ENCODE data around the gene HDLBP.

HDLBP gene

GRCh38 chr2:241252778-241253475 lies 62.5 kb downstream of the HDLBP start:
- H3K4me3 ChIP-seq (ENCODE audit: low read length): no peak overlapping the region
- H3K9me3 ChIP-seq (ENCODE audit: control insufficient read depth, insufficient read depth, low read length): no peaks in the 10 kb centered on the region
- H3K36me3 ChIP-seq (ENCODE audit: control insufficient read depth, insufficient read depth, low read length): peaks cover 58% of the 10 kb centered on the region
- no peak overlapping the region for H3K27ac ChIP-seq (ENCODE audit: low read length)
- H3K27me3 ChIP-seq (ENCODE audit: control insufficient read depth, insufficient read depth, low read length): no peaks in the 10 kb centered on the region
- no CpG with 5 or more reads among the region's 14 CpGs for WGBS (ENCODE audit: insufficient coverage, insufficient read length)
- H3K4me1 ChIP-seq (ENCODE audit: control insufficient read depth, insufficient read depth, low read length): no peaks in the 10 kb centered on the region
- no peak for DNase-seq (ENCODE audit: low read depth, low spot score)

- WGBS (ENCODE audit: insufficient coverage, insufficient read length): no CpG with 5 or more reads among the region's 14 CpGs
- peaks cover 50% of the 10 kb centered on the region; the same call in 1 of the 2 replicates for H3K36me3 ChIP-seq (ENCODE audit: control insufficient read depth, insufficient read depth, low read length)
Observed at GRCh38 chr2:241249654-241250053, 65.8 kb downstream of the HDLBP start.

GRCh38 chr2:241248897-241249296 lies 66.6 kb downstream of the HDLBP start:
- Histone ChIP-seq H3K4me3 (ENCODE audit: low read length) (no peak overlapping the region), H3K27ac (ENCODE audit: low read length) (no peak overlapping the region), H3K36me3 (ENCODE audit: control insufficient read depth, insufficient read depth, low read length) (peaks cover 48% of the 10 kb centered on the region; the same call in 1 of the 2 replicates), H3K4me1 (ENCODE audit: control insufficient read depth, insufficient read depth, low read length) (no peaks in the 10 kb centered on the region), H3K27me3 (ENCODE audit: control insufficient read depth, insufficient read depth, low read length) (no peaks in the 10 kb centered on the region), H3K9me3 (ENCODE audit: control insufficient read depth, insufficient read depth, low read length) (no peaks in the 10 kb centered on the region)
- WGBS (ENCODE audit: insufficient coverage, insufficient read length): no CpG with 5 or more reads among the region's 6 CpGs
- no peak for DNase-seq (ENCODE audit: low read depth, low spot score)

More at GRCh38 chr2:241249654-241250053, 65.8 kb downstream of the HDLBP start:
- no peak for DNase-seq (ENCODE audit: low read depth, low spot score)
- no peaks in the 10 kb centered on the region for H3K27me3 ChIP-seq (ENCODE audit: control insufficient read depth, insufficient read depth, low read length)
- H3K9me3 ChIP-seq (ENCODE audit: control insufficient read depth, insufficient read depth, low read length): no peaks in the 10 kb centered on the region
- no peaks in the 10 kb centered on the region for H3K4me1 ChIP-seq (ENCODE audit: control insufficient read depth, insufficient read depth, low read length)
- H3K4me3 ChIP-seq (ENCODE audit: low read length): no peak overlapping the region
- H3K27ac ChIP-seq (ENCODE audit: low read length): no peak overlapping the region

GRCh38 chr2:241248289-241248688 lies 67.2 kb downstream of the HDLBP start:
- no peak for DNase-seq (ENCODE audit: low read depth, low spot score)
- Histone ChIP-seq H3K27me3 (ENCODE audit: control insufficient read depth, insufficient read depth, low read length) (no peaks in the 10 kb centered on the region), H3K27ac (ENCODE audit: low read length) (no peak overlapping the region), H3K4me1 (ENCODE audit: control insufficient read depth, insufficient read depth, low read length) (no peaks in the 10 kb centered on the region), H3K4me3 (ENCODE audit: low read length) (no peak overlapping the region), H3K36me3 (ENCODE audit: control insufficient read depth, insufficient read depth, low read length) (peaks cover 49% of the 10 kb centered on the region; the same call in 1 of the 2 replicates), H3K9me3 (ENCODE audit: control insufficient read depth, insufficient read depth, low read length) (no peaks in the 10 kb centered on the region)
- WGBS (ENCODE audit: insufficient coverage, insufficient read length): no CpG with 5 or more reads among the region's 11 CpGs

GRCh38 chr2:241244368-241244767 lies 71.1 kb downstream of the HDLBP start:
- no peak for DNase-seq (ENCODE audit: low read depth, low spot score)
- Histone ChIP-seq H3K36me3 (ENCODE audit: control insufficient read depth, insufficient read depth, low read length) (peaks cover 52% of the 10 kb centered on the region), H3K27me3 (ENCODE audit: control insufficient read depth, insufficient read depth, low read length) (no peaks in the 10 kb centered on the region), H3K4me3 (ENCODE audit: low read length) (no peak overlapping the region), H3K4me1 (ENCODE audit: control insufficient read depth, insufficient read depth, low read length) (no peaks in the 10 kb centered on the region), H3K9me3 (ENCODE audit: control insufficient read depth, insufficient read depth, low read length) (no peaks in the 10 kb centered on the region), H3K27ac (ENCODE audit: low read length) (no peak overlapping the region)
- WGBS (ENCODE audit: insufficient coverage, insufficient read length): no CpG with 5 or more reads among the region's 6 CpGs

- no peak for DNase-seq (ENCODE audit: low read depth, low spot score)
- no peaks in the 10 kb centered on the region for H3K9me3 ChIP-seq (ENCODE audit: control insufficient read depth, insufficient read depth, low read length)
- H3K36me3 ChIP-seq (ENCODE audit: control insufficient read depth, insufficient read depth, low read length): peaks cover 46% of the 10 kb centered on the region
- no peaks in the 10 kb centered on the region for H3K27me3 ChIP-seq (ENCODE audit: control insufficient read depth, insufficient read depth, low read length)
- no peaks in the 10 kb centered on the region for H3K4me1 ChIP-seq (ENCODE audit: control insufficient read depth, insufficient read depth, low read length)
- WGBS (ENCODE audit: insufficient coverage, insufficient read length): no CpG with 5 or more reads among the region's 14 CpGs
- no peak overlapping the region for H3K27ac ChIP-seq (ENCODE audit: low read length)
- H3K4me3 ChIP-seq (ENCODE audit: low read length): no peak overlapping the region
Observed at GRCh38 chr2:241242306-241242705, 73.2 kb downstream of the HDLBP start.

GRCh38 chr2:241241669-241242068 lies 73.8 kb downstream of the HDLBP start:
- no peaks in the 10 kb centered on the region for H3K9me3 ChIP-seq (ENCODE audit: control insufficient read depth, insufficient read depth, low read length)
- DNase-seq (ENCODE audit: low read depth, low spot score): no peak

GRCh38 chr2:241240320-241241004 lies 75.0 kb downstream of the HDLBP start:
- Histone ChIP-seq H3K4me1 (ENCODE audit: control insufficient read depth, insufficient read depth, low read length) (no peaks in the 10 kb centered on the region), H3K36me3 (ENCODE audit: control insufficient read depth, insufficient read depth, low read length) (peaks cover 55% of the 10 kb centered on the region), H3K27me3 (ENCODE audit: control insufficient read depth, insufficient read depth, low read length) (no peaks in the 10 kb centered on the region), H3K9me3 (ENCODE audit: control insufficient read depth, insufficient read depth, low read length) (no peaks in the 10 kb centered on the region), H3K27ac (ENCODE audit: low read length) (no peak overlapping the region), H3K4me3 (ENCODE audit: low read length) (no peak overlapping the region)
- DNase-seq (ENCODE audit: low read depth, low spot score): no peak
- WGBS (ENCODE audit: insufficient coverage, insufficient read length): no CpG with 5 or more reads among the region's 21 CpGs

More at GRCh38 chr2:241241669-241242068, 73.8 kb downstream of the HDLBP start:
- Histone ChIP-seq H3K27ac (ENCODE audit: low read length) (no peak overlapping the region), H3K36me3 (ENCODE audit: control insufficient read depth, insufficient read depth, low read length) (peaks cover 44% of the 10 kb centered on the region), H3K4me3 (ENCODE audit: low read length) (no peak overlapping the region), H3K4me1 (ENCODE audit: control insufficient read depth, insufficient read depth, low read length) (no peaks in the 10 kb centered on the region), H3K27me3 (ENCODE audit: control insufficient read depth, insufficient read depth, low read length) (no peaks in the 10 kb centered on the region)
- WGBS (ENCODE audit: insufficient coverage, insufficient read length): no CpG with 5 or more reads among the region's 4 CpGs

GRCh38 chr2:241239552-241240202 lies 75.8 kb downstream of the HDLBP start:
- peaks cover 63% of the 10 kb centered on the region for H3K36me3 ChIP-seq (ENCODE audit: control insufficient read depth, insufficient read depth, low read length)
- no peaks in the 10 kb centered on the region for H3K27me3 ChIP-seq (ENCODE audit: control insufficient read depth, insufficient read depth, low read length)
- H3K9me3 ChIP-seq (ENCODE audit: control insufficient read depth, insufficient read depth, low read length): no peaks in the 10 kb centered on the region
- no peak for DNase-seq (ENCODE audit: low read depth, low spot score)
- no peaks in the 10 kb centered on the region for H3K4me1 ChIP-seq (ENCODE audit: control insufficient read depth, insufficient read depth, low read length)
- no peak overlapping the region for H3K27ac ChIP-seq (ENCODE audit: low read length)
- H3K4me3 ChIP-seq (ENCODE audit: low read length): no peak overlapping the region
- no CpG with 5 or more reads among the region's 28 CpGs for WGBS (ENCODE audit: insufficient coverage, insufficient read length)

GRCh38 chr2:241238693-241239198 lies 76.7 kb downstream of the HDLBP start:
- Histone ChIP-seq H3K4me1 (ENCODE audit: control insufficient read depth, insufficient read depth, low read length) (no peaks in the 10 kb centered on the region), H3K4me3 (ENCODE audit: low read length) (no peak overlapping the region), H3K36me3 (ENCODE audit: control insufficient read depth, insufficient read depth, low read length) (peaks cover 66% of the 10 kb centered on the region), H3K27ac (ENCODE audit: low read length) (no peak overlapping the region), H3K9me3 (ENCODE audit: control insufficient read depth, insufficient read depth, low read length) (no peaks in the 10 kb centered on the region), H3K27me3 (ENCODE audit: control insufficient read depth, insufficient read depth, low read length) (no peaks in the 10 kb centered on the region)
- DNase-seq (ENCODE audit: low read depth, low spot score): no peak
- WGBS (ENCODE audit: insufficient coverage, insufficient read length): no CpG with 5 or more reads among the region's 5 CpGs

All from iPS DF 6.9 (cell line).